Subcutaneous adipose tissue (tissue), 4 donors: Measurements from ENCODE around the gene RPAP3. TPM values are rescaled to one million over a fixed set of nuclear protein-coding genes. Genes with fewer than 3 reads are reported as not detected.

ENCODE experiments used
- total RNA-seq, 4 donors: library from RNA; depleted of rRNA; stranded (reverse); fragments of >200 nt; gene quantifications; one replicate each; pipeline ENCODE4 v1.1.0, GENCODE V29; 2016
- TF ChIP-seq, protein P1 (sequence below): fragments of 450-650 bp; IDR thresholded peaks from one replicate; pipeline ENCODE4 v1.5.1; 2016; ENCODE audit warnings: low read depth, mild to moderate bottlenecking, control low read depth, antibody characterized with exemption, moderate library complexity

Gene RPAP3, protein sequence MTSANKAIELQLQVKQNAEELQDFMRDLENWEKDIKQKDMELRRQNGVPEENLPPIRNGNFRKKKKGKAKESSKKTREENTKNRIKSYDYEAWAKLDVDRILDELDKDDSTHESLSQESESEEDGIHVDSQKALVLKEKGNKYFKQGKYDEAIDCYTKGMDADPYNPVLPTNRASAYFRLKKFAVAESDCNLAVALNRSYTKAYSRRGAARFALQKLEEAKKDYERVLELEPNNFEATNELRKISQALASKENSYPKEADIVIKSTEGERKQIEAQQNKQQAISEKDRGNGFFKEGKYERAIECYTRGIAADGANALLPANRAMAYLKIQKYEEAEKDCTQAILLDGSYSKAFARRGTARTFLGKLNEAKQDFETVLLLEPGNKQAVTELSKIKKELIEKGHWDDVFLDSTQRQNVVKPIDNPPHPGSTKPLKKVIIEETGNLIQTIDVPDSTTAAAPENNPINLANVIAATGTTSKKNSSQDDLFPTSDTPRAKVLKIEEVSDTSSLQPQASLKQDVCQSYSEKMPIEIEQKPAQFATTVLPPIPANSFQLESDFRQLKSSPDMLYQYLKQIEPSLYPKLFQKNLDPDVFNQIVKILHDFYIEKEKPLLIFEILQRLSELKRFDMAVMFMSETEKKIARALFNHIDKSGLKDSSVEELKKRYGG
- total RNA-seq = 10 to 100 TPM in 3 of 4 donors, 1 to 10 TPM in 1; 10.0 to 24.1 (median 14.2) TPM

GRCh38 chr12:47705566-47706425, at the start of gene RPAP3:
Gene RPAP3 (minus strand): TSS chr12:47706030. CDS start chr12:47702840, 3,190 bp downstream.
- TF ChIP-seq, protein P1, sequence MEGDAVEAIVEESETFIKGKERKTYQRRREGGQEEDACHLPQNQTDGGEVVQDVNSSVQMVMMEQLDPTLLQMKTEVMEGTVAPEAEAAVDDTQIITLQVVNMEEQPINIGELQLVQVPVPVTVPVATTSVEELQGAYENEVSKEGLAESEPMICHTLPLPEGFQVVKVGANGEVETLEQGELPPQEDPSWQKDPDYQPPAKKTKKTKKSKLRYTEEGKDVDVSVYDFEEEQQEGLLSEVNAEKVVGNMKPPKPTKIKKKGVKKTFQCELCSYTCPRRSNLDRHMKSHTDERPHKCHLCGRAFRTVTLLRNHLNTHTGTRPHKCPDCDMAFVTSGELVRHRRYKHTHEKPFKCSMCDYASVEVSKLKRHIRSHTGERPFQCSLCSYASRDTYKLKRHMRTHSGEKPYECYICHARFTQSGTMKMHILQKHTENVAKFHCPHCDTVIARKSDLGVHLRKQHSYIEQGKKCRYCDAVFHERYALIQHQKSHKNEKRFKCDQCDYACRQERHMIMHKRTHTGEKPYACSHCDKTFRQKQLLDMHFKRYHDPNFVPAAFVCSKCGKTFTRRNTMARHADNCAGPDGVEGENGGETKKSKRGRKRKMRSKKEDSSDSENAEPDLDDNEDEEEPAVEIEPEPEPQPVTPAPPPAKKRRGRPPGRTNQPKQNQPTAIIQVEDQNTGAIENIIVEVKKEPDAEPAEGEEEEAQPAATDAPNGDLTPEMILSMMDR = no peak

GRCh38 chr12:47754881-47755280, 49.1 kb upstream of the RPAP3 start:
- TF ChIP-seq, protein P1 = no peak

GRCh38 chr12:47754126-47754525, 48.3 kb upstream of the RPAP3 start:
- TF ChIP-seq, protein P1 = no peak

DNA sequence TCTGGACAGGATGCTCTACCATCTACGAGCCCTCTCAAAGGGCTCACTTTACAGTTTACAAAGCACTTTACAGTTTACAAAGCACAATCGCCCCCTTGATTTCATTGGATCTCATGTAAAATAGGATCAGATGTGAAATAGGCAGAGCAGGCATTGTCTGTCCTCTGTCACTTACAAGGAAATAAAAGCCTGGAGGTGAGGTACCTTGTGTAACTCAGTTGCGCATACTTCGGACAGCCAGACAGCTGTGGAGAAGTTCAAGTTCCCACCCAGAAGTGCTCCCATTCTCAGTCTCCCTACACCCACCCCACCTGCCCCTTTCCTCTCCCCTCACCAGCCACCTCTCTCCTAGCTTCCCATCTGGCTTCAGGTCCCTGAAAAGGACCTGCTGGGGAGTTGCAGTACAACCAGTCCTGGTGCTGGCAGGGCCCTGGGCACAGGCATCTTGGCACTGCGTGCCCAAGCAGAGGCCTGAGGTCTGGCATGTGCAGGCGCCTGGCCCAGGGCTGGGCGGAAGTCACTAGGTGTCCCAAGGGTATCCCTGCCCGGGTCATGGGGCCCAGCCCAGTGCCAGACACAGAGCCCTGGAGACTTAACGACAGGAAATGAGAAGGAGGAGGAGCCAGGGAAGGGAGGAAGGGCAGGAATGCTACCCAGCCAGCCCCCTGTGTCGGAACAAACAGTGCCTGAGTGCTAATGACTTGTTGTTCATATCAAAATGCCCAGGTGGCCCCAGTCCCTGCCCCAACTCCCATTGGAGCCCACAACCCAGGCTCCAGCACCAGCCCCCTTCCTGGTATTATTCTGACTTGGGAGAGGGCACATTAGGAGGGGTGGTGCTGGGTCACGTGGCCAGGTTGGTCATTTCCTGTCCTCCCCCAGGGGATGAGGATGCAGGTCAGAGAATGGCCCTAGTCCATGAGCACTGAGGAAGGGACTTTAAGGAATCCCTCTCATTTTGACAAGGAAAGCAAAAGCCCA, 47.5 kb upstream of the RPAP3 start:
- TF ChIP-seq, protein P1 = no peak

DNA sequence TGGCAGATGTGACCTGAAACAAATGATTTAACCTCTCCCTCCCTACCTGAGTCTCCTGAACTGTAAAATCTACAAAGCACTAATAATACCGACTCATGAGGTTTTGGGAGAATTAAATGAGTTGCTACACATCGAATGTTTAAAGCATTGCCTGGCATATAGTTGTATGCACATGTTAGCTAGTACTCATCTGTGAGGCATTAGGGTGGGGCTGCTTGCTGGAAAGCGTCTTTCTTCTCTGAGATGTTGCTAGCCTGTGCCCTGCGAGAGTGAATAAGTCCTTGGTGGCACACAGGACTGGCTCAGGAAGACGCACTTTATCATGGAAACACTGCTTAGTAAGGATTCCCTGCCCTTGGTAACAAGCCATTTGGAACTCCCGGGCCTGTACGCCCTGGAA, 46.7 kb upstream of the RPAP3 start:
- TF ChIP-seq, protein P1 = no peak

- TF ChIP-seq, protein P1 = no peak
Measured at GRCh38 chr12:47752121-47752520, 46.3 kb upstream of the RPAP3 start.
